NCI-H524 treated with DMSO at 0.1 percent for 48 hours (cell line): ENCODE data around the gene NTF3.

Experiments used
- DNase-seq: peaks from one replicate; lab custom pipeline; 2025; lab: John Stamatoyannopoulos, UW

NTF3 gene

GRCh38 chr12:5456906-5457305 is 25.0 kb downstream of the NTF3 start:
- DNase-seq, result no peak

GRCh38 chr12:5458229-5459050 is 26.5 kb downstream of the NTF3 start:
- DNase-seq, result no peak

GRCh38 chr12:5459051-5459782 is 27.3 kb downstream of the NTF3 start:
- no peak for DNase-seq

- no peak for DNase-seq
Measured at GRCh38 chr12:5460817-5461216, 28.9 kb downstream of the NTF3 start.

- no peak for DNase-seq
Measured at GRCh38 chr12:5461966-5462365, 30.1 kb downstream of the NTF3 start.

- DNase-seq, result no peak
Measured at GRCh38 chr12:5464096-5464495, 32.2 kb downstream of the NTF3 start.

GRCh38 chr12:5465384-5465783 is 33.5 kb downstream of the NTF3 start:
- no peak for DNase-seq

GRCh38 chr12:5466521-5466960 is 34.6 kb downstream of the NTF3 start:
- DNase-seq, result no peak

- DNase-seq, result no peak
Measured at GRCh38 chr12:5467931-5468330, 36.0 kb downstream of the NTF3 start.

- DNase-seq, result no peak
Measured at GRCh38 chr12:5470221-5470620, 38.3 kb downstream of the NTF3 start.

GRCh38 chr12:5470703-5471102 is 38.8 kb downstream of the NTF3 start:
- no peak for DNase-seq

- no peak for DNase-seq
Measured at GRCh38 chr12:5473076-5473782, 41.3 kb downstream of the NTF3 start.

GRCh38 chr12:5473783-5474116 is 41.8 kb downstream of the NTF3 start:
- no peak for DNase-seq

GRCh38 chr12:5476356-5476755 is 44.4 kb downstream of the NTF3 start:
- DNase-seq, result no peak

- no peak for DNase-seq
Measured at GRCh38 chr12:5478081-5478706, 46.3 kb downstream of the NTF3 start.

GRCh38 chr12:5479761-5480160 is 47.9 kb downstream of the NTF3 start:
- no peak for DNase-seq

GRCh38 chr12:5480218-5480937 is 48.5 kb downstream of the NTF3 start:
- no peak for DNase-seq

GRCh38 chr12:5480938-5481303 is 49.0 kb downstream of the NTF3 start:
- DNase-seq, result no peak

GRCh38 chr12:5481645-5482044 is 49.7 kb downstream of the NTF3 start:
- no peak for DNase-seq

GRCh38 chr12:5484426-5484825 is 52.5 kb downstream of the NTF3 start:
- DNase-seq, result no peak

GRCh38 chr12:5485454-5485853 is 53.5 kb downstream of the NTF3 start:
- no peak for DNase-seq

GRCh38 chr12:5487076-5487475 is 55.2 kb downstream of the NTF3 start:
- DNase-seq, result no peak
